ENCODE results near the gene NF1.
"Not testable (repeated sequence)": the region's sequence is repeated elsewhere in the genome, so short reads cannot be mapped to it uniquely, and the experiment has no call there.

NF1 gene

GRCh38 chr17:31293581-31293980 is 198.8 kb downstream of the NF1 start:
- no peak for DNase-seq (ENCODE audit: low read depth in 2 of 2, low spot score in 1 of 2)

GRCh38 chr17:31294231-31294630 is 199.5 kb downstream of the NF1 start:
- no peak for DNase-seq (ENCODE audit: low read depth in 2 of 2, low spot score in 1 of 2)

- DNase-seq (ENCODE audit: low read depth in 2 of 2, low spot score in 1 of 2), result no peak
These were observed 200.2 kb downstream of the NF1 start for GRCh38 chr17:31294820-31295488.

GRCh38 chr17:31295489-31295871 is 200.7 kb downstream of the NF1 start:
- no peak for DNase-seq (ENCODE audit: low read depth in 2 of 2, low spot score in 1 of 2)

- DNase-seq (ENCODE audit: low read depth in 2 of 2, low spot score in 1 of 2), result no peak
These were observed 201.4 kb downstream of the NF1 start for GRCh38 chr17:31296142-31296541.

- DNase-seq (ENCODE audit: low read depth in 2 of 2, low spot score in 1 of 2), result no peak
These were observed 202.3 kb downstream of the NF1 start, which contains the start of gene OMG for GRCh38 chr17:31297090-31297489. Gene OMG, minus strand, starts transcription at chr17:31297239. Its CDS starts 908 bp downstream, at chr17:31296331.

GRCh38 chr17:31299624-31300023 is 204.8 kb downstream of the NF1 start:
- no peak for DNase-seq (ENCODE audit: low read depth in 2 of 2, low spot score in 1 of 2)

GRCh38 chr17:31307640-31308039 is 212.9 kb downstream of the NF1 start:
- no peak for DNase-seq (ENCODE audit: low read depth in 2 of 2, low spot score in 1 of 2)

GRCh38 chr17:31308372-31309334 is 213.9 kb downstream of the NF1 start:
- DNase-seq (ENCODE audit: low read depth in 2 of 2, low spot score in 1 of 2), result no peak

GRCh38 chr17:31309556-31309955 is 214.8 kb downstream of the NF1 start:
- no peak for DNase-seq (ENCODE audit: low read depth in 2 of 2, low spot score in 1 of 2)

GRCh38 chr17:31310260-31310659 is 215.5 kb downstream of the NF1 start:
- DNase-seq (ENCODE audit: low read depth in 2 of 2, low spot score in 1 of 2), result no peak

GRCh38 chr17:31310886-31311285 is 216.1 kb downstream of the NF1 start:
- no peak for DNase-seq (ENCODE audit: low read depth in 2 of 2, low spot score in 1 of 2)

GRCh38 chr17:31311526-31311925 is 216.7 kb downstream of the NF1 start:
- DNase-seq (ENCODE audit: low read depth in 2 of 2, low spot score in 1 of 2), result no peak

GRCh38 chr17:31312223-31312622 is 217.4 kb downstream of the NF1 start:
- DNase-seq (ENCODE audit: low read depth in 2 of 2, low spot score in 1 of 2), result not testable (repeated sequence)

- DNase-seq (ENCODE audit: low read depth in 2 of 2, low spot score in 1 of 2), result no peak
These were observed 219.4 kb downstream of the NF1 start, which contains the start of gene EVI2B for GRCh38 chr17:31313982-31314781. Gene EVI2B, minus strand, starts transcription at chr17:31314054. Its CDS starts 8,445 bp downstream, at chr17:31305609.

- DNase-seq (ENCODE audit: low read depth in 2 of 2, low spot score in 1 of 2), result no peak
These were observed 220.0 kb downstream of the NF1 start for GRCh38 chr17:31314782-31315100.

GRCh38 chr17:31318298-31318801 is 223.6 kb downstream of the NF1 start:
- no peak for DNase-seq (ENCODE audit: low read depth in 2 of 2, low spot score in 1 of 2)

- DNase-seq (ENCODE audit: low read depth in 2 of 2, low spot score in 1 of 2), result no peak
These were observed 224.3 kb downstream of the NF1 start for GRCh38 chr17:31318851-31319661.

- no peak for DNase-seq (ENCODE audit: low read depth in 2 of 2, low spot score in 1 of 2)
These were observed 225.5 kb downstream of the NF1 start for GRCh38 chr17:31320241-31320640.

GRCh38 chr17:31320791-31321190 is 226.0 kb downstream of the NF1 start:
- no peak for DNase-seq (ENCODE audit: low read depth in 2 of 2, low spot score in 1 of 2)
